GOT3 (cell line): ENCODE data around the gene ADAMTS12.

Experiments
- DNase-seq: peaks from one replicate; lab custom pipeline; 2025; ENCODE audit warnings: mixed read lengths; lab: John Stamatoyannopoulos, UW

The ADAMTS12 gene

GRCh38 chr5:33649549-33650482 is 242.0 kb downstream of the ADAMTS12 start:
- DNase-seq: no peak

GRCh38 chr5:33641744-33642505 is 249.9 kb downstream of the ADAMTS12 start:
- no peak for DNase-seq

- DNase-seq: no peak
Observed at GRCh38 chr5:33639474-33639873, 252.3 kb downstream of the ADAMTS12 start.

GRCh38 chr5:33637011-33637410 is 254.8 kb downstream of the ADAMTS12 start:
- DNase-seq: no peak

GRCh38 chr5:33635582-33635981 is 256.2 kb downstream of the ADAMTS12 start:
- DNase-seq: no peak

- no peak for DNase-seq
Observed at GRCh38 chr5:33633699-33634098, 258.1 kb downstream of the ADAMTS12 start.

- DNase-seq: no peak
Observed at GRCh38 chr5:33631786-33632185, 260.0 kb downstream of the ADAMTS12 start.

- no peak for DNase-seq
Observed at GRCh38 chr5:33631139-33631538, 260.7 kb downstream of the ADAMTS12 start.

- DNase-seq: no peak
Observed at GRCh38 chr5:33629999-33630398, 261.8 kb downstream of the ADAMTS12 start.

GRCh38 chr5:33628796-33629195 is 263.0 kb downstream of the ADAMTS12 start:
- no peak for DNase-seq

- DNase-seq: no peak
Observed at GRCh38 chr5:33621514-33621913, 270.3 kb downstream of the ADAMTS12 start.

GRCh38 chr5:33614039-33614438 is 277.8 kb downstream of the ADAMTS12 start:
- DNase-seq: no peak

- DNase-seq: no peak
Observed at GRCh38 chr5:33612386-33612785, 279.4 kb downstream of the ADAMTS12 start.

GRCh38 chr5:33611877-33612276 is 279.9 kb downstream of the ADAMTS12 start:
- DNase-seq: no peak

GRCh38 chr5:33608344-33609041 is 283.3 kb downstream of the ADAMTS12 start:
- no peak for DNase-seq

- no peak for DNase-seq
Observed at GRCh38 chr5:33604503-33604902, 287.3 kb downstream of the ADAMTS12 start.

GRCh38 chr5:33601881-33602280 is 289.9 kb downstream of the ADAMTS12 start:
- no peak for DNase-seq

- DNase-seq: no peak
Observed at GRCh38 chr5:33595303-33595702, 296.5 kb downstream of the ADAMTS12 start.

GRCh38 chr5:33594006-33594405 is 297.8 kb downstream of the ADAMTS12 start:
- no peak for DNase-seq

GRCh38 chr5:33592245-33592644 is 299.5 kb downstream of the ADAMTS12 start:
- no peak for DNase-seq

GRCh38 chr5:33588654-33589372 is 303.0 kb downstream of the ADAMTS12 start:
- DNase-seq: no peak

GRCh38 chr5:33583332-33583731 is 308.5 kb downstream of the ADAMTS12 start:
- no peak for DNase-seq
